Lower leg skin (tissue), 3 donors: Measurements from ENCODE around the gene PTPRQ.

Experiments
- CTCF ChIP-seq, 3 donors: fragments of 450-650 bp; IDR thresholded peaks; one replicate each; pipeline ENCODE4 v1.5.1; 2016; ENCODE audit warnings: antibody characterized with exemption in 3 of 3, mild to moderate bottlenecking in 3 of 3, moderate library complexity in 2 of 3
- POLR2A ChIP-seq, 2 donors: fragments of 450-650 bp; IDR thresholded peaks; one replicate each; pipeline ENCODE4 v1.6.1; 2016 to 2017; ENCODE audit warnings: antibody characterized with exemption in 2 of 2, mild to moderate bottlenecking in 1 of 2, moderate library complexity in 1 of 2

- TF ChIP-seq CTCF (IDR thresholded peaks at IDR 0.05) (no peak), POLR2A (IDR thresholded peaks at IDR 0.05) (no peak)
Observed at GRCh38 chr12:80620281-80620680, 176.2 kb downstream of the PTPRQ start.
